HG03175 (cell line): ENCODE data around the gene CACNA1S.
A peak's percentile ranks its signal among the peaks of the same experiment; 100 is the strongest.

Experiments used
- ATAC-seq: cut with Tn5 transposase; IDR thresholded peaks from one replicate; pipeline ENCODE4 v1.9.1; 2021; ENCODE audit warnings: mild to moderate bottlenecking, moderate library complexity; ENCODE audit not compliant: unreplicated experiment

The CACNA1S gene

GRCh38 chr1:201096041-201096461 is 16.2 kb downstream of the CACNA1S start:
- peak; percentile 51 for ATAC-seq

- ATAC-seq, result no peak
Observed at GRCh38 chr1:201095581-201095980, 16.6 kb downstream of the CACNA1S start.

- ATAC-seq, result no peak
Observed at GRCh38 chr1:201094832-201095231, 17.4 kb downstream of the CACNA1S start.

- ATAC-seq, result no peak
Observed at GRCh38 chr1:201093962-201094361, 18.3 kb downstream of the CACNA1S start.

- no peak for ATAC-seq
Observed at GRCh38 chr1:201093561-201093960, 18.7 kb downstream of the CACNA1S start.

GRCh38 chr1:201092738-201093137 is 19.5 kb downstream of the CACNA1S start:
- no peak for ATAC-seq

- no peak for ATAC-seq
Observed at GRCh38 chr1:201091256-201091655, 21.0 kb downstream of the CACNA1S start.

GRCh38 chr1:201090541-201090940 is 21.7 kb downstream of the CACNA1S start:
- ATAC-seq, result no peak

GRCh38 chr1:201089596-201089995 is 22.6 kb downstream of the CACNA1S start:
- no peak for ATAC-seq

- ATAC-seq, result no peak
Observed at GRCh38 chr1:201088901-201089525, 23.2 kb downstream of the CACNA1S start.

GRCh38 chr1:201088395-201088794 is 23.8 kb downstream of the CACNA1S start:
- no peak for ATAC-seq

GRCh38 chr1:201085902-201086735 is 26.1 kb downstream of the CACNA1S start:
- no peak for ATAC-seq

- no peak for ATAC-seq
Observed at GRCh38 chr1:201084295-201084694, 27.9 kb downstream of the CACNA1S start.

- ATAC-seq, result no peak
Observed at GRCh38 chr1:201083741-201084140, 28.5 kb downstream of the CACNA1S start.

GRCh38 chr1:201080135-201080534 is 32.1 kb downstream of the CACNA1S start:
- no peak for ATAC-seq

GRCh38 chr1:201077736-201078135 is 34.5 kb downstream of the CACNA1S start:
- no peak for ATAC-seq

GRCh38 chr1:201077116-201077515 is 35.1 kb downstream of the CACNA1S start:
- no peak for ATAC-seq

GRCh38 chr1:201076092-201076491 is 36.1 kb downstream of the CACNA1S start:
- no peak for ATAC-seq

- ATAC-seq, result no peak
Observed at GRCh38 chr1:201074018-201074417, 38.2 kb downstream of the CACNA1S start.

GRCh38 chr1:201072922-201073321 is 39.3 kb downstream of the CACNA1S start:
- no peak for ATAC-seq

- no peak for ATAC-seq
Observed at GRCh38 chr1:201072149-201072548, 40.1 kb downstream of the CACNA1S start.

- no peak for ATAC-seq
Observed at GRCh38 chr1:201069636-201070035, 42.6 kb downstream of the CACNA1S start.
